AG09319 (cell line): Measurements from ENCODE around the gene TPH1.
A peak's percentile ranks its signal among the peaks of the same experiment; 100 is the strongest.

Source experiments
- DNase-seq: peaks from one replicate; pipeline ENCODE4 v3.0.0-alpha.2; 2010; ENCODE audit warnings: low read depth; ENCODE audit errors: extremely low read depth
- CTCF ChIP-seq: IDR thresholded peaks from 2 replicates; pipeline ENCODE4 v1.5.1; 2011; ENCODE audit warnings: low read depth, mild to moderate bottlenecking, inconsistent platforms, low read length, moderate library complexity

TPH1 gene

GRCh38 chr11:18027475-18027874, 18.6 kb downstream of the TPH1 start:
- DNase-seq = no peak
- no peak for TF ChIP-seq CTCF

- TF ChIP-seq CTCF = no peak
- no peak for DNase-seq
These were observed 23.6 kb downstream of the TPH1 start for GRCh38 chr11:18022419-18022818.

- no peak for TF ChIP-seq CTCF
- no peak for DNase-seq
These were observed 26.4 kb downstream of the TPH1 start for GRCh38 chr11:18019650-18020049.

- TF ChIP-seq CTCF = no peak
- DNase-seq = no peak
These were observed 29.3 kb downstream of the TPH1 start for GRCh38 chr11:18016789-18017188.

- no peak for DNase-seq
- no peak for TF ChIP-seq CTCF
These were observed 31.2 kb downstream of the TPH1 start for GRCh38 chr11:18014876-18015275.

GRCh38 chr11:18013790-18014507, 32.1 kb downstream of the TPH1 start:
- no peak for DNase-seq
- TF ChIP-seq CTCF = no peak

- TF ChIP-seq CTCF = no peak
- peak; percentile 52 for DNase-seq
These were observed 32.9 kb downstream of the TPH1 start, which contains the start of gene SERGEF for GRCh38 chr11:18012906-18013781. Gene SERGEF (minus strand): TSS chr11:18013047. CDS start chr11:18013010, 37 bp downstream.
